Endometrium (tissue), 2 donors: ENCODE measurements around the gene SWI5.

Source experiments
- FAIRE-seq: peaks from 2 replicates; lab custom pipeline; 2012; peaks lifted over from hg19 to GRCh38; lab: Jason Lieb, UNC
- donor health status: control.
- donor health status: control.

Gene SWI5

DNA sequence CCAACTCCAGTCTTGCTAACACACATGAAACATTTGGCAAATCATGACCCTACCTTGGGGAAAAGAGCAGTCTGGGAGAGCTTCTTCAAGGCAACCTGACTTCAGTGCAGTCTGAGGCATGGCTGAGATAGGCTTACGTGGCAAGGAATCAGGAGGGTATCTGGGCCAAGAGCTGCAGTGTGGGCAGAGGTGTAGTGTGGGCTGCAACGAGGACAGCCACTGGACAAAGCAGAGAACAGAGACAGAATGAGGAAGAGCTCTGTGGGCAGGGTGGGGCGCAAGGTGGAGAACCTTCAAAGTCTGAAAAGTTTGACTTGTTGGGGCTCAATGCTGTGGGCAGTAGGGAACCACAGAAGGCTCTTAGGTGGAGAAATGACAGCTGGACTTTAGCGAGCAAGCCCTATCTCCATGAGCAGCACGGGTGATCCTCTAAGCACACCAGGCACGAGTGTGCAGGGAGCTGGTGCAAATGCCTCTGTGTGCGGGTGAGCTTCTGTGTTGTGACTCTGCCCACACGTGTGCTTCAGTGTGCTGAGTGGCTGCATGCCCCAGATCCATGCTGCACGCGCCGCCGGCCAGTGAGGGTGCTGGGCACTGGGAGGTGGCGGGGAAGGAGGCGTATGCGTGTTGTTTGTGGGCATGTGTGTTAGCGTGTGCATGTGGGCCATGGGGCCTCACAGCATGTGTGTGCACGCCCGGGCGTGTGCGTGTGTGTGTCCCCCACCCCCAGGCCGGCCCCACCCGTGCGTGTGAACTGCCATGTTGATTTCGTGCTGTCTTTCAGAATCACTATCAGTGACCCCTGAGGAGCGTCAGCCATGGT is 23.5 kb upstream of the SWI5 start:
- no peak for FAIRE-seq

DNA sequence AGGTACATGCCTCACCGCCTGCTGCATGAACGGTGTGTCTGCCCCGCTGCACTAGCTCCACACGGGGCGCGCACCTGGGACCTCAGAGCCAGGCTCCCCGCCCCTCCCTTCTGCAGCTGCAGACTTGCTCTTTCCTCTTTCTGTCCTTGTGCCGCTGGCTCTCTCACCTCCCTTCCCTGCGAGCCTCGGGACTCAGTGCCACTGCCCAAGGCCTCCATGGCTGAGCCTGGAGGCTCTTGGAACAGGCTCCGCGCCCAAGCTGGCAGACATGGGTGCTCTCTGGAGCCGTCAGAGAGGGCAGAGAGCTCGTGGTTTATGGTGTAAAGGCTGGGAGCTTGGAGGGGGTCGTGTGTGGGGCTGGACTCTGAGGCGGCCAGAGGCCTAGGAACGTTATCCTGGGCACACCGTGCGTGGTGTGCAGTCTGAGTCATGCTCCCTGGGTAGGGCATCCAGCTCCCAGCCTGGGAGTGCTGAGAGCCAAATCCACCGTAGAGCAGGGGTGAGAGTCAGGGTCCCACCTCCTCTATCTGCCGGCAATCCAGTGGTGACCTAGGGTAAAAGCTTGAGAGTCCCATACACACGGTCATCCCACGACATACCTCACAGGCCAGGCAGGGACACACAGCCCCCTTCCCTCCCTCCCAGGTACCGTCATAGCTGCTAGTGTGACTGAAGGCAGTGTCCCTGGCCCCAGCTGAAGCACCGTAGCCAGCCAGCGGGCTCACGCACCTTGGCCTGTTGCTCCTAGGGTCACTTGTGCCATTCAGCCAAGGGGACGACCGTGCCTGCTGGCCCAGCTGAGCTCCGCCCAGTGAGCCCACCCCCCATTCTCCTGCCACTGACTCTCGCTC is 22.7 kb upstream of the SWI5 start:
- FAIRE-seq, result no peak

DNA sequence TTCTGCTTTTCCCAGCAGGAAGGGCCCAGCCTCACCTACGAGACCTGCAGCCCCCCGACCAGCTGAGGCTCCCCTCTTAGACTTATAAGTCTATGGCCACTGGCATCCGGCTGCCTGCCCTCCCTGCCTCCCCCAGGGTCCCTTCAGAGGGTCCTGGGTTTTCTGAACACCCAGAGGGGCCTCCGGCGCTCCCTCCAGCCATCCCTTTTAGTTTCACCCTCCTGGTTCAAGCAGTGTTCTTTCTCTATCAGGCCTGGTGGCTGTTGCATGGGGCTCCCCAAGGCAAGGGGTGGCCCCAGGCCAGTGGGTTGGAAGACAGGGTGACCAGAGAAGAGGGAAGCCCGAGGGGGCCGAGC is 22.1 kb upstream of the SWI5 start:
- FAIRE-seq, result no peak

DNA sequence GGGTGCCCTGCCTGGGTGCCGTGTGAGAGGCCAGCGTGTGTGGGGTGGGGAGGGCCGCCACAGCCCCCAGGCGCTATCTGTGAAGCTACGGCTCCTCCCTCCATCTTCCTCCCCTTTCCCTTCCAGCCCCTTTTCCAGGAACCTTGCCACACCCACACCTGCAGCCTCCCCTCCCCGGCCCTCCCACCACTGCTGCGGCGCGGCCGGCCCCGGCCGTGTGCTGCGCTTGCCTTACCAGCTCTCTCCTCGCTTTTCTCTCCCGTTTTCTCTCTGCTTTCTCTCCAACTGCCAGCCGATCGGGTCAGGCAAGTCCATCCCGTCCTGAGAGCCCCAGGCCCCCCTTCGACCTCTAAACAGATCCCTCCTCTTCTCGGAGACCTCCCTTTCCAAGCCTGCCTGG is 21.7 kb upstream of the SWI5 start:
- FAIRE-seq, result no peak

DNA sequence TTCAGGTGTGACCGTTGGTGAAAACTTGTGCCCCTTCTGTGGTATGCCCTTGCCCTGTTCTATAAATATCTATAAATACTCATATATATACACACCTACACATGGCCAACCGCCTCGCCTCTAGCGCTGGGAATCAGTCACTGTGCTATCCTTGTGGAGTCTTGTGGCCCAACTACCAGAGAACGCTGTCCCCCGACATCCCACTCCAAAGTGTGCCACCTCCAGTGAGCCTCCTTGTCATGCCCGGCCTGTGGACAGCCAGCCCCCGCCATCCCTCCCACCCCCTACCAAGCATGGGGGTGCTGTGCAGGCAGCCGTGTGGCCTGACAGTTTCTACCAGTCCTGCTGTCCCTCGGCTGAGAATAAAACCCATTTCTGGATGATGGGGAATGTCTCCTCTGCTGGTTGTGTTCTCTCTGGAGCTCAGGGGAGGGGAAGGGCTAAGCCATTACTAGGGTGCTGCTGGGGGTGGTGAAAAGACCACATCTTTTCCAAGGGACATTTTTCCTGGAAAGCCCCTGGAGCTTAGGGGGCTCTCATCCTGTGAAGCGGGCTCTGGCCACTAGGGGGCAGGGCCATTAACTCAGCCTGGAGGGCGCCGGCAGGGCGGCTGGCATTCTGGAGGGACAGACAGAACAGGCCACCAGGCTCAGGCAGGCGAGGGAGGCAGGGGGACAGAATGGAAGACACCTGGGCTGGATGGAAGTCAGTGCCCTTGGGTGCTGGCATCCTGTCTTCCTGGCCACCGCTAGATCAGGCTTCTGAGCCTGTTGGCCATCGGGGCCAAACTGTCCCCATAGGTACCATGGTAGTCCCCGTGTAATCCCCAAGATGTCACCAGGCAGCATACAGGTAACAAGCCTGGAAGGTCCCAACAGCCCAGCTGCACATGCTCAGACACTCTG is 21.0 kb upstream of the SWI5 start:
- no peak for FAIRE-seq

DNA sequence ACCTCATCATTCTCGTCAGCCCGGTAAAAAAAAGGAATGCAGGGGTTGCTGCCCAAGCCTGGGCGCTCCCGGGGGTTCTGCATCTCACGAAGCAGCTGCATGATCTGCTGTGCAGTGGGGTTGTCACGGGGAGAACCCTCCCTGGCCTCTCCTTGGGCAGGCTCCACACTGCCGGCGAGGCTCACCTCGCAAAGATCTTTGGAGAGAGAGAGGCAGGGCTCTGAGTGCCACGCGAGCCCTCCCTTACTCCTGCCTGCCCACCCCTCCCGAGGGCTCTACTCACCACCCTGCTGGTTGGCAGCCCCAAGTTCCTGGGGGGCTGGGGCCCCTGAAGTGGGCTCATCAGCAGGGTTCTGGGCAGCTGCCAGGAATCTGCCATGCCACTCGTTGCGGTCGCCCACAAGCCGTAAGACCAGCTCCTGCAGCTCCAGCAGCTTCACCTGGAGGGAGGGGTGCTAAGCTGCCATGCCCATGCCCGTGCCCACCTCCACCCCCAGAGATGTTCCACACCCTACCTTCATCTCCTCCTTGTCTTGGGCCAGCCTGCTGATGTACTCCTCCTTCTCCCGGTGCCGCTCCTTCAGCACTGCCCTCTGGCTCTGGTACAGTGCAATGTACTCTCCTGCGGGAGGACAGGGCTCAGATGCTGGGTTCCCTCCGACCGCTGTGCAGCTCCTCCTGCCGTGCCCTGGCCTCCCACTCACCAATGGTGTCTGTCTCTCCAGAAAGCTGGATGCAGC is 18.8 kb upstream of the SWI5 start:
- no peak for FAIRE-seq

DNA sequence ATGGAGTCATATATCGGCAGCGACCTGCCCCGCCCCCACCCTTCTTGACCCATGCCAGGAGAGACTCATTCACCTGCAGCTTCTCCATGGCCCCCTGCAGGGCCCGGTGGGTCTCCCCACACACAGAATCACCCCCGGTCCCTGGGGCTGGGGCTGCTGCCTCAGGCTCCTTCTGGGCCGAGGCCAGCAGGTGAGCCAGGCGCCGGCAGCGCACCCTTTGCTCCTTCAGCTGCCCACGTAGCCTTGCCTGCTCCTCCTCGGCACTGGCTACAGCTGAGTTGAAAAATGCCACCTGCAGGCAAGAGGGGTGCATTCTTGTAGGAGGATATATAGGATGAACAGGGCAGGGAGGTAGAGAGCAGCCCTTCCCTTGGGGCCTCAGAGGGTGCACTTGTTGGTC is 18.2 kb upstream of the SWI5 start:
- FAIRE-seq, result no peak

DNA sequence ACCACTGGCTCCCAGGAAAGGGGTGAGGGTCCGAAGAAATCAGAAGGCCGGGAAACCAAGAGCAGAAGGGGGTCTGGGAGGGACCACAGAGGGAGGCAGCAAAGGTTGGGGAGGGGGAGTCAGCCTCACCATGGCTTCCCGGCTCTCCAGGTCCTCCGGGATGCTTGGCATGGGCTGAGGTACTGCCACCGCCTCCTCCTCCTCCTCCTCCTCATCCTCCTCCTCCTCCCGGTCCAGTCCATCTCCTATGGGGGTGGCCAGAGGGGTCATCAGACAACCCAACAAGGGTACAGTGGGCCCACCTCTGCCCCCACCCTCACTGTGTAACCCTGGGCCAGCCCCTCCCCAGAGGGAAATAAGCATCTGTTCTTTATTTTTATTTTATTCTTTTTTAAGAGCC is 17.8 kb upstream of the SWI5 start:
- FAIRE-seq, result no peak

DNA sequence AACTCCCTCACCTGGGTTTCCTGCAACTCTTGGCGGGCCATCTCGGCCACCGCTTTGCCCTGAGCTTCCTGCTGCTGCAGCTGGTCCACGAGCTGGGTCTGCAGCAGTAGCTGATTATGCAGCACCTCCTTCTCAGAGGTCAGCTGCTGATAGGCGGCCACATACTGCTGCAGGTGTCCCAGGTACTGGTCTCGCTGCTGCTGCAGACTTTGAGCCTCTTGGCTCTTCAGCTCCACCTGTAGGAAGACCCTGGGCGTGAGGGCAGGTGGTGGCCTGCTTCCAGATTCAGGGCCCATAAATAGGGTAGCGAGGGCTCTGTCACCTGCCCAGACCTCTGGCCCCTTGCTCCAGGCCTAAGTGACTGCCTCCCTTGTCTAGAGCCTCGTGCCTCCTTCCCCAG is 16.9 kb upstream of the SWI5 start:
- no peak for FAIRE-seq

DNA sequence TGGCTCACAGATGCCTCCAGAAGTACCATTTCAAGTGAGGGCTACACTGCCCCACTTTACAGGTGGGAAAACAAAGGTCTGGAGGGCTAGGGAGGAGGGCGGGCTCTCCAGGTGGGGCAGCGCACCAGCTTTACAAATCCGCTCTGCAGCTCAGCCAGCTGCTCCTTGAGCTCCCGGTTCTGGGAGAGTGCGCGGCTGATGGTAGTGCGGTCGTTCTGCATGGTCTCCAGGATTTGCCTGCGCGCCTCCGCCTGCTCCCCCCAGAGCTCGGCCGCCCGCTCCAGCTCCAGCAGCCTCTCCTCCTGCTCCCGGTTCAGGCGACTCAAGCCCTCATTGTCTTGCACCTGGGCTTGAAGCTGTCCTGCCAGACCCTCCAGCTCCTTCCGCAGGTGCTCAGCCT is 15.7 kb upstream of the SWI5 start:
- no peak for FAIRE-seq

DNA sequence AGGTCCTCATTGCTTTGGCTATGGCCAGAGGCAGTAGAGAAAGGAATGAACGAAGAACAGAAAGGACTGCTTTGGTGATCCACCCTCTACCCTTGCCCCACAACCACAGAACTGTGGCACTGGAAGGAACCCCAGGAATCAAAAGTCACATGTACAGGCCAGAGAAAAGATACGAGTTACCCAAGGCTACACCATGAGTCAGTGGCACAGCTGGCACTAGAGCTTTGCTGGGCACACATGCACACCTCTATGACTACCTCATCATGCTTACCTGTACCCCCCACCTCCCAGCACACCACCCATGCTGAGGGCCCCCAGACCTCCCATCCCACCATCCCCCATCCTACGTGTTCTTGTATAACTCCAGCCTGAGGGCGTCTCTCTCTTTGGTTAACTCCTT is 13.4 kb upstream of the SWI5 start:
- FAIRE-seq, result no peak

DNA sequence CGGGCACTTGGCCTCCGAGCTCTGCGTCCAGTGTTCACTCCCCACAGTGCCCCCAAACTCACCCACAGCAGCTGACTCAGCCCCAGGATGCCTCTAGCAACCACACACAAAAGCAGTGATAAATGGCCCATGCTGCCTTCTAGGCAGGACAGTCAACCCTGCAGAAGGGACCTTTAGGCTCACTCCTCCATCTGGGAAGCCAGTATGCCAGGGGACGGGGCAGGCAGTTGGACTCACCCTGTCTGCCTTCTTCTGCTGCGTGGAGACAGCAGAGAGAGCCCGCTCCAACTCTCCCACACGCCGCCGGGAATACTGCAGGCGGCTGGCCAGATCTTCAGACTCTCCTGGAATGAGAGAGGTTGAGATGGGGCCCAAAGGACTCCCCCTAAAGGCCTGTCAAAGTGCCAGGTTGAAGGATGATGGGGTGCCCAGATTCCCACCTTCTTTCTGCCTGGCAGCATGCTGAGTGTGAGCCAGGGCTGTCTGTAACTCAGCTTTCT is 10.7 kb upstream of the SWI5 start:
- FAIRE-seq, result no peak

DNA sequence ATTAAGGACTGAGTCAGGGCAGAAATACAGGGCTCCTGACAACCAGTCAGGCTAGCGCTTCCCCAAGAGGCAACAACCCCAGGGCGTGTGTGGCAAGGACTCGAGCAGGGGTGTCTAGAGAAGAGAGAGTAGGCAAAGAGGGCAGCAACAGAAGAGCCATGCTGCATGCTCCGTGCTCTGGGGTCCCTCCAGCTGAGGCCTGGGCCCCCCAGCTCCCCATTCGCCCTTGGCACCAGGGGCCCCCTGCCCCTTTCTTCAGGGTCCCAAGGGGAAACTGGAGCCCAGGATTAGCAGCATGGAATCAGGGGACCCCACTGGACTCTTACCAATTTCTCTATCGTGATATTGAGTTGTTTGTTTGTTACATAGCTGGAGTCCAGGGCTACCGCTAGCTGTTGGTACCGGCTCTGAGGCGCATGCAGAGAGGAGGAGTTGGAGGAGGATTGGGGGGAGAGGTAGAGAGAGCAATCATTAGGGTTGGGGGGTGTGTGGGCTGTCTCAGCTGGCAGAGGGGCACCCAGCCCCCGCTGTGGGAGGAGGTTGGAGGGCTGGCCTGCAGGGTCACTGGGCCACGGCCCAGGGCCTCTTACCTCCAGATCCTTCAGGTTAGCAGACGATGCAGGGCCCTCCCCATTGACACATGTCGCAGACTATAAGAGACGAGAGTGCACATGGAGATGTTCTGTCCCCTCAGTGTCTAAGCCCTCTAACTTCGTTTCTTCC is 9.0 kb upstream of the SWI5 start:
- FAIRE-seq, result no peak

DNA sequence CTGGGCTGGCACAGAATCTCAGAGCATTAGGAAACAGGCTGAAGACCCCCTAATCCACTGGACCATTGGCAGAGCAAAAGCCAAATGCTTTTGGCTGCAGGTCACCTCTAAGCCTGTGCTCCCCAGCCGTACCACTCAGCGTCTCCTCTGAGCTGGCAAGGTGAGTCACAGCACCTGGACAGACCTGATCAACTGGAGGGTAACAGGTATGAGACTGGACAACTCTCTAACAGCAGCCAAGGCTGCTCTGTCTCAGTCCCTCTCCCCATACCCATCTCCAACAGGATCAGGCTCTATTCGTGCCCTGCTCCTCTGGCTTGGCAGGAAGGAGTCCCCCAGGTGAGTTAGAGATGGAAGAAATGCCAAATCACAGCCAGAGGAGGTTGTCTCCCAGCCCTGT is 5.0 kb upstream of the SWI5 start:
- FAIRE-seq, result no peak

DNA sequence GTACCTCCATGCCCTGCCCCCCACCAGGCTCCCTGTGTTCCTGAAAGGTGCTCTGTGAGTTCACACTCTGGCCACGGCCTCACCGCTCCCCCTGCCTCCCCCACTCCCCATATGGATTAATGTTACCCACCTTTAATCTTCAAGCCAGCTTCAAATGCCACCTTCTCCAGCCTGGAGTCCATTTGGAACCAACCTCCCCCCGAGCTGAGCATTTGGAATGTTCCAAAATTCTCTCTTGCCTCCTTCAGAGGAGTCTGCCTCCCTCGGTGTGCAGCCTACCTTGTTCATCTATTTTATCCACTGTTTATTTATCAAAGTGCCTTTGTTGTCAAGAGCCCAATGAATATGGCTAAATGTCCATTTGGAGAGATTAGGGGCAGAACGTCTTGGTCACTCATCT is 4.6 kb upstream of the SWI5 start:
- FAIRE-seq, result no peak

DNA sequence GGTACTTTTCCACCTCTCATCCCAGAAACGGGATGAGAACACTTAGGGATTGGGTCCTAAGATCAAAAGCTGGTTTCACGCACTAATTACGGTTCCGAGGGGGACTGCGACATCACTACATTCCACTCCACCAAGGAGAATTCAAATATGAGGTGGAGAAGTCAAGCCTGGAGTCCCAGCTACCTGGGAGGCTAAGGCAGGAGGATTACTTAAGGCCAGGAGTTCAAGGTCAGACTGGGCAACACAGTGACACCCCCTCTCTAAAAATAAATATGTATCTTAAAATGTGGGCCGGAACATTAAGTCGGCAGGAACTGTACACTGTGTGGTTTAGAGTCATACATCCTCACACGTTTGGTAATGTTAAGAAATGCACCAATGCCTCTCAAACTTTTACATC is 1.8 kb upstream of the SWI5 start:
- no peak for FAIRE-seq

DNA sequence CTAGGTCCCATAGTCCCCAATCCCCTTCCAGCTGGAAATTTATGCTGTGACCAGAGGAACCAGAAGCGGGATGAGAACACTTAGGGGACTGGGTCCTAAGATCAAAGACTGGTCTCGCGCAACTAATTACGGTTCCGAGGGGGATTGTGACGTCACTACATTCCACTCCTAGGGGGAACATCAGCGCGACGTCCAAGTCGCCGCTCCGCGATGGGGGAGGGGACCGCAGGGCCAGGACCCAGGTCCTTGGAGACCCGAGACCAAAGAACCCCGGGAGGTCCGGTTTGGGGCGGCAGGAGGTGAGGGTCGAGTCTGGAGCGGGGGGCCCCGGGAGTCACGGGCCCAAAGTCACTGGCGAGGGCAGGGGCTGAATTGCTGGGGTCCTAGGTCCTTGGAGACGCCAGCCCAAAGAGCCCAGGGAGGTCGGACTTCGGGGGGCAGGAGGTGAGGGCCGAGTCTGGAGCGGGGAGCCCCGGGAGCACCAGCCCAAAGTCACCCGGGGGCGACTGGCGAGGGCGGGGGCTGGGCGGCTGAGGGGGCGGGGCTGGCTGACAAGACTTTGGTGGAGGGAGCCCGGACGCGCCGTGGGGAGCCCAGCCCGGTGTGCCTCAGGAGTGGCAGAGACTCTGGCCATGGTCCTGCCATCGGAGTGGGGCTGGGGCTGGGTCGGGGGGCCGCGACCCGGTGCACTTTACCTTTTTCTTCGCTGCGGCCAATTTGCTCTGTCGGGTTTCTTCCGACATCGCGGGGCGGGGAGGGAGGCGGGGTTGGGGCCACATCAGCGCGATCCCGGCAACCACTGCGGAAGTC is 673 bp upstream of the SWI5 start, which contains the start of gene GOLGA2:
GOLGA2 (minus strand) TSS at position 810 of the 810 bp plus-strand sequence; CDS start at position 779, 31 bp downstream.
- FAIRE-seq, result no peak

DNA sequence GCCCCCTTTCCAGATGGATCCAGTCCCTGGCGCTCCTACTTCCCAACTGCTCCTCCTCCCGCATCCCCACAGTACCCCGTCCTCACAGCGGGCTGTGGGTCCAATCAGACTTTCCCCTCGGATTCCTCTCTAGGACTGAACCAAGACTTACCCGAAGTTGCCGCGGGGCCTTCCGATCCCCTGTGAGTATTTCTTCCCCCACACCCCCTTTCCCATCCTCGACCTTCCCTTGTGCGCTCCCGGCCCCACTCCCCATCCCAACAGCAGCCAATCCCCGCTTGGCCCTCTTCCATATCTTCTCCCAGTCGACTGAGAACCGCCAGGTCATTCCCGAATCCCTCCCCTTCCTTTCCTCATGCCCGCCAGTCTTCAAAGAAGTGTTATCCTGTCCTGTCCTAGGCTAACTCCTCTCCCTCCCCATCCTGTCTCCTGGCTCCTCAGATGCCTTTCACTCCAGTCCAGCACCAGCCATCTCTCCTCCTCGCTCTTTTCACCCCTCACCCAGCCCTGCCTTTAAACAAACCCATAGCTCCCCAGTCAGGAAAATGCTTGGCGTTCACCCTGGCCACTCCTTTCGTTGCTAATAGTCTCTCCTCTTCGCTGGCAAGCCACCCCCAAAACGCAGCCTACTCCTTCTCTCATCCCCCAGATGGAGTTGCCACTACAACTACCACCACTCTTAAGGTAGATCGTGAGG is 646 bp downstream of the SWI5 start:
- no peak for FAIRE-seq
